Neural cell (in vitro differentiated cells): ENCODE data around the gene DAPP1. TPM values are rescaled to one million over a fixed set of nuclear protein-coding genes. Genes with fewer than 3 reads are reported as not detected.

Experiments
- H2AFZ ChIP-seq: fragments of 200-600, 300-800 bp; sonication (generic), shearing (Covaris generic); 2 replicates; pipeline ENCODE4 v1.6.0; 2014; ENCODE audit warnings: low read depth, mild to moderate bottlenecking, antibody characterized with exemption, low read length, moderate library complexity
- H3F3A ChIP-seq: fragments of 200-600 bp; shearing (Covaris generic); 2 replicates; pipeline ENCODE4 v1.6.1; 2016; ENCODE audit warnings: mild to moderate bottlenecking, moderate library complexity, mixed read lengths, antibody characterized with exemption, low read length; ENCODE audit not compliant: insufficient read depth, poor library complexity, severe bottlenecking
- H3K27ac ChIP-seq: fragments of 200-600, 300-800 bp; sonication (generic), shearing (Covaris generic); 2 replicates; pipeline ENCODE4 v1.5.1; 2014; ENCODE audit warnings: mild to moderate bottlenecking, low read length, moderate library complexity
- H3K27me3 ChIP-seq: fragments of 300-800, 200-600 bp; sonication (generic), shearing (Covaris generic); 2 replicates; pipeline ENCODE4 v1.6.0; 2014; ENCODE audit warnings: mild to moderate bottlenecking, low read depth, low read length, moderate library complexity; ENCODE audit not compliant: insufficient read depth
- H3K36me3 ChIP-seq: fragments of 300-800, 200-600 bp; sonication (generic), shearing (Covaris generic); 2 replicates; pipeline ENCODE4 v1.5.1; 2014; ENCODE audit warnings: mild to moderate bottlenecking, antibody characterized with exemption, low read length, moderate library complexity; ENCODE audit not compliant: insufficient read depth
- H3K4me2 ChIP-seq: fragments of 300-800, 200-600 bp; sonication (generic), shearing (Covaris generic); 2 replicates; pipeline ENCODE4 v1.6.0; 2014; ENCODE audit warnings: mild to moderate bottlenecking, low read length
- H3K4me3 ChIP-seq: fragments of 300-800, 200-600 bp; sonication (generic), shearing (Covaris generic); 2 replicates; pipeline ENCODE4 v1.5.1; 2014; ENCODE audit warnings: mild to moderate bottlenecking, low read length, moderate library complexity
- H3K79me2 ChIP-seq: fragments of 200-600 bp; shearing (Covaris generic); replicated peaks from 2 replicates; pipeline ENCODE4 v1.6.0; 2014; ENCODE audit warnings: mild to moderate bottlenecking, low read length, moderate library complexity; ENCODE audit not compliant: insufficient read depth
- H3K9ac ChIP-seq: fragments of 300-800, 200-600 bp; sonication (generic), shearing (Covaris generic); 2 replicates; pipeline ENCODE4 v1.6.1; 2016; ENCODE audit warnings: mild to moderate bottlenecking, low read length, mixed read lengths
- H3K9me2 ChIP-seq: fragments of 200-600 bp; shearing (Covaris generic); 2 replicates; pipeline ENCODE4 v1.6.1; 2016; ENCODE audit warnings: mild to moderate bottlenecking, low read length, mixed read lengths; ENCODE audit not compliant: insufficient read depth
- H3K9me3 ChIP-seq: fragments of 200-600, 300-800 bp; sonication (generic), shearing (Covaris generic); 2 replicates; pipeline ENCODE4 v1.6.1; 2016; ENCODE audit warnings: mild to moderate bottlenecking, mixed run types, low read length, moderate library complexity, mixed read lengths
- H4K20me1 ChIP-seq: fragments of 200-600 bp; shearing (Covaris generic); 2 replicates; pipeline ENCODE4 v1.6.1; 2016; ENCODE audit warnings: mild to moderate bottlenecking, mixed run types; ENCODE audit not compliant: insufficient read depth
- EP300 ChIP-seq: fragments of 450-650 bp; conservative IDR thresholded peaks from 2 replicates; pipeline ENCODE4 v1.6.1; 2014; ENCODE audit warnings: antibody characterized with exemption, mild to moderate bottlenecking, moderate library complexity; ENCODE audit not compliant: poor library complexity, severe bottlenecking
- EZH2 ChIP-seq: fragments of 200-600, 300-800 bp; shearing (Covaris generic), sonication (generic); IDR thresholded peaks from 2 replicates; pipeline ENCODE4 v1.6.1; 2014; ENCODE audit warnings: antibody characterized with exemption, low read length, borderline replicate concordance, mild to moderate bottlenecking; ENCODE audit not compliant: insufficient read depth, poor library complexity, severe bottlenecking
- MXI1 ChIP-seq: fragments of 450-650 bp; conservative IDR thresholded peaks from 2 replicates; pipeline ENCODE4 v1.6.1; 2014; ENCODE audit warnings: antibody characterized with exemption, mild to moderate bottlenecking; ENCODE audit not compliant: poor library complexity, severe bottlenecking
- POLR2AphosphoS5 ChIP-seq: IDR thresholded peaks from 2 replicates; pipeline ENCODE4 v1.6.1; 2012
- RAD21 ChIP-seq: fragments of 450-650 bp; conservative IDR thresholded peaks from 2 replicates; pipeline ENCODE4 v1.6.1; 2014; ENCODE audit warnings: antibody characterized with exemption, mild to moderate bottlenecking, moderate library complexity
- SMC3 ChIP-seq: fragments of 450-650 bp; conservative IDR thresholded peaks from 2 replicates; pipeline ENCODE4 v1.6.1; 2014; ENCODE audit warnings: antibody characterized with exemption, mild to moderate bottlenecking, moderate library complexity; ENCODE audit not compliant: poor library complexity
- TAF1 ChIP-seq: IDR thresholded peaks from 2 replicates; pipeline ENCODE4 v1.6.1; 2012; ENCODE audit warnings: low read depth
- polyA plus RNA-seq: library from polyadenylated mRNA; depleted of rRNA; stranded (reverse); fragments of >200 nt; gene quantifications from 2 replicates; pipeline ENCODE4 v1.2.3, GENCODE V29; 2014
- TF ChIP-seq, protein P1 (sequence below): fragments of 450-650 bp; IDR thresholded peaks from 2 replicates; pipeline ENCODE4 v1.5.1; 2014; ENCODE audit warnings: antibody characterized with exemption, mild to moderate bottlenecking, moderate library complexity; ENCODE audit not compliant: poor library complexity, severe bottlenecking
- TF ChIP-seq, protein P2 (sequence below): IDR thresholded peaks from 2 replicates; pipeline ENCODE4 v1.6.1; 2012; ENCODE audit warnings: borderline replicate concordance

Gene DAPP1
- polyA plus RNA-seq, 1 donor from 2014 or later = not detected

DNA sequence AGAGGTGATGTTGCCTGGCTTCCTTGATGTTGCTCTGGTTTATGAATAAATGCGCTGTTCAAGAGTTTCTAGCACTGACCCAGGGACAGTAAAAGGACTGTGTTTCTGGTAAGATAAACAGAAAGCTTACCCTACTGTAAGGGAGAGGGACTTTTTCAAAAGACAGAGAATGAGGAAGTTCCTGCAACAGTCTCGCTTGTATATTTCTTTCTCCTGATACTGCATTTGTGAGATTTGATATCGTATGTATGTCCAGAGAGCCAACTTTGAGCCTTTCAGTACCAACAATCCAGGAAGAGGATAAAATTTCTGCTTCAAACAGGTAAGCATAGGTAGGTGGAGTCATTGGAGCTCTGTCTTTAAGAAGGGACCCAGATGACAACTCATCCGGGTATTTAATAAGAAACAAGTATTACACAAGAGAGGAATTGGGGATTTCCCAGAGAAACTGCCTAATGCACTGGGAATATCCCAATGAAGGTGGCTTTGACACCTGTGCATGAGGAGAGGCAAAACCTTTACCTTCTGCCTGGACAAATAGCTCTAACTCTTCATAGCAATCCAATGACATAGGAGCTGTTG is 773 bp downstream of the DAPP1 start:
- H3F3A ChIP-seq = no peaks in the 10 kb centered on the region
- H3K4me2 ChIP-seq = no peak overlapping the region
- H4K20me1 ChIP-seq = no peaks in the 10 kb centered on the region
- TF ChIP-seq EP300 (no peak), RAD21 (no peak), EZH2 (no peak), POLR2AphosphoS5 (no peak), MXI1 (no peak), TAF1 (no peak), SMC3 (no peak)
- TF ChIP-seq, protein P1, sequence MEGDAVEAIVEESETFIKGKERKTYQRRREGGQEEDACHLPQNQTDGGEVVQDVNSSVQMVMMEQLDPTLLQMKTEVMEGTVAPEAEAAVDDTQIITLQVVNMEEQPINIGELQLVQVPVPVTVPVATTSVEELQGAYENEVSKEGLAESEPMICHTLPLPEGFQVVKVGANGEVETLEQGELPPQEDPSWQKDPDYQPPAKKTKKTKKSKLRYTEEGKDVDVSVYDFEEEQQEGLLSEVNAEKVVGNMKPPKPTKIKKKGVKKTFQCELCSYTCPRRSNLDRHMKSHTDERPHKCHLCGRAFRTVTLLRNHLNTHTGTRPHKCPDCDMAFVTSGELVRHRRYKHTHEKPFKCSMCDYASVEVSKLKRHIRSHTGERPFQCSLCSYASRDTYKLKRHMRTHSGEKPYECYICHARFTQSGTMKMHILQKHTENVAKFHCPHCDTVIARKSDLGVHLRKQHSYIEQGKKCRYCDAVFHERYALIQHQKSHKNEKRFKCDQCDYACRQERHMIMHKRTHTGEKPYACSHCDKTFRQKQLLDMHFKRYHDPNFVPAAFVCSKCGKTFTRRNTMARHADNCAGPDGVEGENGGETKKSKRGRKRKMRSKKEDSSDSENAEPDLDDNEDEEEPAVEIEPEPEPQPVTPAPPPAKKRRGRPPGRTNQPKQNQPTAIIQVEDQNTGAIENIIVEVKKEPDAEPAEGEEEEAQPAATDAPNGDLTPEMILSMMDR = no peak
- TF ChIP-seq, protein P2, sequence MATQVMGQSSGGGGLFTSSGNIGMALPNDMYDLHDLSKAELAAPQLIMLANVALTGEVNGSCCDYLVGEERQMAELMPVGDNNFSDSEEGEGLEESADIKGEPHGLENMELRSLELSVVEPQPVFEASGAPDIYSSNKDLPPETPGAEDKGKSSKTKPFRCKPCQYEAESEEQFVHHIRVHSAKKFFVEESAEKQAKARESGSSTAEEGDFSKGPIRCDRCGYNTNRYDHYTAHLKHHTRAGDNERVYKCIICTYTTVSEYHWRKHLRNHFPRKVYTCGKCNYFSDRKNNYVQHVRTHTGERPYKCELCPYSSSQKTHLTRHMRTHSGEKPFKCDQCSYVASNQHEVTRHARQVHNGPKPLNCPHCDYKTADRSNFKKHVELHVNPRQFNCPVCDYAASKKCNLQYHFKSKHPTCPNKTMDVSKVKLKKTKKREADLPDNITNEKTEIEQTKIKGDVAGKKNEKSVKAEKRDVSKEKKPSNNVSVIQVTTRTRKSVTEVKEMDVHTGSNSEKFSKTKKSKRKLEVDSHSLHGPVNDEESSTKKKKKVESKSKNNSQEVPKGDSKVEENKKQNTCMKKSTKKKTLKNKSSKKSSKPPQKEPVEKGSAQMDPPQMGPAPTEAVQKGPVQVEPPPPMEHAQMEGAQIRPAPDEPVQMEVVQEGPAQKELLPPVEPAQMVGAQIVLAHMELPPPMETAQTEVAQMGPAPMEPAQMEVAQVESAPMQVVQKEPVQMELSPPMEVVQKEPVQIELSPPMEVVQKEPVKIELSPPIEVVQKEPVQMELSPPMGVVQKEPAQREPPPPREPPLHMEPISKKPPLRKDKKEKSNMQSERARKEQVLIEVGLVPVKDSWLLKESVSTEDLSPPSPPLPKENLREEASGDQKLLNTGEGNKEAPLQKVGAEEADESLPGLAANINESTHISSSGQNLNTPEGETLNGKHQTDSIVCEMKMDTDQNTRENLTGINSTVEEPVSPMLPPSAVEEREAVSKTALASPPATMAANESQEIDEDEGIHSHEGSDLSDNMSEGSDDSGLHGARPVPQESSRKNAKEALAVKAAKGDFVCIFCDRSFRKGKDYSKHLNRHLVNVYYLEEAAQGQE = no peak
- H3K36me3 ChIP-seq = no peaks in the 10 kb centered on the region
- no peak overlapping the region for H3K9ac ChIP-seq
- H3K27ac ChIP-seq = no peak overlapping the region
- H3K9me2 ChIP-seq = no peaks in the 10 kb centered on the region
- H3K4me3 ChIP-seq = no peak overlapping the region
- H3K79me2 ChIP-seq = no peaks in the 10 kb centered on the region
- H2AFZ ChIP-seq = no peak overlapping the region
- no peaks in the 10 kb centered on the region for H3K27me3 ChIP-seq
- H3K9me3 ChIP-seq = no peaks in the 10 kb centered on the region

DNA sequence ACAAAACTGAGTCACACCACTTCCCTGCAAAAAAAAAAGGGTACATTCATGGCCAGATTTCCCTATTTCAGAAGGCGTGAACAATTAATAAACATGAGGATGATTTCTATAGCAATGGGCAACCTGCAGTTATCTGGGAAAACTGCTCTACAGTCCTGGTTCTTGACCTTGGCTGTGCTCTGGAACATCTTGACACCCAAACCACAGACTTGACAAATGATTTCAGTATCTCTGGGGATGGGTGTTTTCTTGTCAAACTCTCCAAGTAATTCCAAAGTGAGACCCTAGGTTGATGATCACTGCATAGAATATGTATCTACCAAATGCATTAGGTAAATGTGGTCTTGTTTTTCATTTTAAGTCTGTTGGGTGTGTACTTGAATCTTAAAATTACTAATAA is 2.0 kb downstream of the DAPP1 start:
- TF ChIP-seq EZH2 = no peak
- TF ChIP-seq MXI1 = no peak
- no peak for TF ChIP-seq SMC3
- no peak for TF ChIP-seq RAD21
- TF ChIP-seq POLR2AphosphoS5 = no peak
- TF ChIP-seq, protein P1 = no peak
- Histone ChIP-seq H3K36me3 (no peaks in the 10 kb centered on the region), H3K27me3 (no peaks in the 10 kb centered on the region), H3F3A (no peaks in the 10 kb centered on the region), H3K9me3 (no peaks in the 10 kb centered on the region), H3K27ac (no peak overlapping the region), H3K4me3 (no peak overlapping the region), H4K20me1 (no peaks in the 10 kb centered on the region), H3K4me2 (no peak overlapping the region), H2AFZ (no peak overlapping the region), H3K9me2 (no peaks in the 10 kb centered on the region), H3K9ac (no peak overlapping the region), H3K79me2 (no peaks in the 10 kb centered on the region)
